K562 (cell line): ENCODE data around the gene ZNF595.

ENCODE experiments used
- MAZ ChIP-seq, 2 experiments: fragments of 450-650 bp in 1 of 2; sonication (generic) in 1 of 2; formaldehyde crosslinking; IDR thresholded peaks in 1 of 2; conservative IDR thresholded peaks in 1 of 2; 2 replicates each; pipeline versions ENCODE4 v1.4.0 to v1.5.0; 2020; ENCODE audit warnings: mild to moderate bottlenecking in 1 of 2, missing genetic modification reagents in 1 of 2
- SRF ChIP-seq, 2 experiments: fragments of 250-450, 450-650 bp in 1 of 2; sonication (Bioruptor Pico) in 1 of 2; sonication (generic) in 1 of 2; formaldehyde crosslinking; IDR thresholded peaks; 2 replicates each; pipeline versions ENCODE4 v1.5.0 to v1.5.1; 2020 to 2022; ENCODE audit warnings: mild to moderate bottlenecking in 1 of 2, missing genetic modification reagents in 1 of 2

GRCh38 chr4:98386-98785 lies 45.3 kb downstream of the ZNF595 start:
- TF ChIP-seq MAZ (CRISPR knock-in tag; conservative IDR thresholded peaks at IDR 0.05 in 1 of 2, IDR thresholded peaks at IDR 0.05 in 1 of 2): no peak
- TF ChIP-seq SRF (CRISPR knock-in tag; IDR thresholded peaks at IDR 0.05): no peak
